ENCODE data around the gene SPTLC3.

Gene SPTLC3

DNA sequence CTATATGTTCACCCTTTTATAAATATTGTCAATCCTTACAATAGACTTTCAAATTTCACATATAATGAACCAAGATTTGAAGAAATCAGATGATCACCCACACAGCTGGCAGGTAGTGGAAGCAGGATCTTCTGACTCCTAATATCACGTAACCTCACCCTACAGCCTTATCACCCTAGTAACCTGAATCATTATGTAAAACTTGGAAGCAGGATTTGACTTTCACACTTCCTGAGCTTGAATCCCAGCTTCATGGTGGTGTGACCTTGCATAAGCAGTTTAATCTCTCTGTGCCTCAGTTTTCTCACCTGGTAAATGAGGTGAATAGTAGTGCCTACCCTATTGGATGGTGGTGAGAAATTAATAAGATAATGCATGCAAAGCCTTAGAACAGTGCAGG, 16.4 kb downstream of the SPTLC3 start:
- TF ChIP-seq SIN3A (IDR thresholded peaks at IDR 0.05; ENCODE audit: borderline replicate concordance, insufficient read depth, low read length): no peak
- TF ChIP-seq, protein P1, sequence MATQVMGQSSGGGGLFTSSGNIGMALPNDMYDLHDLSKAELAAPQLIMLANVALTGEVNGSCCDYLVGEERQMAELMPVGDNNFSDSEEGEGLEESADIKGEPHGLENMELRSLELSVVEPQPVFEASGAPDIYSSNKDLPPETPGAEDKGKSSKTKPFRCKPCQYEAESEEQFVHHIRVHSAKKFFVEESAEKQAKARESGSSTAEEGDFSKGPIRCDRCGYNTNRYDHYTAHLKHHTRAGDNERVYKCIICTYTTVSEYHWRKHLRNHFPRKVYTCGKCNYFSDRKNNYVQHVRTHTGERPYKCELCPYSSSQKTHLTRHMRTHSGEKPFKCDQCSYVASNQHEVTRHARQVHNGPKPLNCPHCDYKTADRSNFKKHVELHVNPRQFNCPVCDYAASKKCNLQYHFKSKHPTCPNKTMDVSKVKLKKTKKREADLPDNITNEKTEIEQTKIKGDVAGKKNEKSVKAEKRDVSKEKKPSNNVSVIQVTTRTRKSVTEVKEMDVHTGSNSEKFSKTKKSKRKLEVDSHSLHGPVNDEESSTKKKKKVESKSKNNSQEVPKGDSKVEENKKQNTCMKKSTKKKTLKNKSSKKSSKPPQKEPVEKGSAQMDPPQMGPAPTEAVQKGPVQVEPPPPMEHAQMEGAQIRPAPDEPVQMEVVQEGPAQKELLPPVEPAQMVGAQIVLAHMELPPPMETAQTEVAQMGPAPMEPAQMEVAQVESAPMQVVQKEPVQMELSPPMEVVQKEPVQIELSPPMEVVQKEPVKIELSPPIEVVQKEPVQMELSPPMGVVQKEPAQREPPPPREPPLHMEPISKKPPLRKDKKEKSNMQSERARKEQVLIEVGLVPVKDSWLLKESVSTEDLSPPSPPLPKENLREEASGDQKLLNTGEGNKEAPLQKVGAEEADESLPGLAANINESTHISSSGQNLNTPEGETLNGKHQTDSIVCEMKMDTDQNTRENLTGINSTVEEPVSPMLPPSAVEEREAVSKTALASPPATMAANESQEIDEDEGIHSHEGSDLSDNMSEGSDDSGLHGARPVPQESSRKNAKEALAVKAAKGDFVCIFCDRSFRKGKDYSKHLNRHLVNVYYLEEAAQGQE (IDR thresholded peaks at IDR 0.05; ENCODE audit: insufficient read depth in 1 of 2, low read depth in 2 of 2, low read length in 2 of 2): no peak
- no peak for TF ChIP-seq FOXP2 (optimal IDR thresholded peaks at IDR 0.05; ENCODE audit: borderline replicate concordance, extremely low read depth, extremely low read length, insufficient read depth)
- TF ChIP-seq TAF1 (IDR thresholded peaks at IDR 0.05; ENCODE audit: borderline replicate concordance, insufficient read depth, low read length): no peak
- TF ChIP-seq POLR2AphosphoS5 (IDR thresholded peaks at IDR 0.05; ENCODE audit: low read depth, low read length): no peak

DNA sequence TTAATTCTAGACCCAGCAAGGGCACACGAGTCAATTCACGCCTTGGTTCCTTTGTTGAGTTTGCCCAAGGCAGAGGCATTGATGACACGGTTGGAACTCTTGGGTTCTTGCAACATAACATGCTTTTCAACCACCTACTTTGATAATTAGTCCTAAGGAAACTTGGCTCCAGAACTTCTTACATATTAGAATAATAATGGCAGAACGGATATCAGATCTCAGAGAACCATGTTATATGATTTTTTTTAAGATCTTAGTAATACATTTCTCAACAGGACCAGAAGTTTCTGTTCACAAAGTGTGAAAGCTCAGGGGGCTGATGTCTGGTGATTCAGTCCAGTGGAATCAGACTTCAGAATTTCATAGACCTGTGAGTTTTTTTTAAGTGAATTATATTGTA, 19.2 kb downstream of the SPTLC3 start:
- TF ChIP-seq TAF1 (IDR thresholded peaks at IDR 0.05; ENCODE audit: borderline replicate concordance, insufficient read depth, low read length): no peak
- TF ChIP-seq POLR2AphosphoS5 (IDR thresholded peaks at IDR 0.05; ENCODE audit: low read depth, low read length): no peak
- no peak for TF ChIP-seq SIN3A (IDR thresholded peaks at IDR 0.05; ENCODE audit: borderline replicate concordance, insufficient read depth, low read length)
- TF ChIP-seq, protein P1 (IDR thresholded peaks at IDR 0.05; ENCODE audit: insufficient read depth in 1 of 2, low read depth in 2 of 2, low read length in 2 of 2): no peak

DNA sequence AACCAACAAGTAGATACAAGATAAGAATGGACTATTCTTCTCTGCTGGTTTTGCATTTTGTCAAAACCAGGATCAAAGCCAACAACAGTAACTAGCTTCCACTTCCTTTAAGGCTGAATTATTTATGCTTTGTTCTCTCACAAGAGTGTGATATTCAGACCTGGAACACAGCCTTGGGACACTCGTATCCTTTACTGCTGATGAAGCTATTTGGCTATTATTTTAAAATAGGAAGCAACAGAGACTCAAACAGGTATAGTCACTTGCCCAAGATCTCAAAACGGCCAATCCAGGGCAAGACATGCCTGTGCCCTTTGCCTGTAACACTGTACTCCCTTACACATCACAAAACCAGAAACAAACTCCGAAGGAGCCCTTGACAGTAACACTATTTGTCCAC, 19.9 kb downstream of the SPTLC3 start:
- TF ChIP-seq SIN3A (IDR thresholded peaks at IDR 0.05; ENCODE audit: borderline replicate concordance, insufficient read depth, low read length) (no peak), FOXP2 (optimal IDR thresholded peaks at IDR 0.05; ENCODE audit: borderline replicate concordance, extremely low read depth, extremely low read length, insufficient read depth) (no peak), POLR2AphosphoS5 (IDR thresholded peaks at IDR 0.05; ENCODE audit: low read depth, low read length) (no peak), TAF1 (IDR thresholded peaks at IDR 0.05; ENCODE audit: borderline replicate concordance, insufficient read depth, low read length) (no peak)

DNA sequence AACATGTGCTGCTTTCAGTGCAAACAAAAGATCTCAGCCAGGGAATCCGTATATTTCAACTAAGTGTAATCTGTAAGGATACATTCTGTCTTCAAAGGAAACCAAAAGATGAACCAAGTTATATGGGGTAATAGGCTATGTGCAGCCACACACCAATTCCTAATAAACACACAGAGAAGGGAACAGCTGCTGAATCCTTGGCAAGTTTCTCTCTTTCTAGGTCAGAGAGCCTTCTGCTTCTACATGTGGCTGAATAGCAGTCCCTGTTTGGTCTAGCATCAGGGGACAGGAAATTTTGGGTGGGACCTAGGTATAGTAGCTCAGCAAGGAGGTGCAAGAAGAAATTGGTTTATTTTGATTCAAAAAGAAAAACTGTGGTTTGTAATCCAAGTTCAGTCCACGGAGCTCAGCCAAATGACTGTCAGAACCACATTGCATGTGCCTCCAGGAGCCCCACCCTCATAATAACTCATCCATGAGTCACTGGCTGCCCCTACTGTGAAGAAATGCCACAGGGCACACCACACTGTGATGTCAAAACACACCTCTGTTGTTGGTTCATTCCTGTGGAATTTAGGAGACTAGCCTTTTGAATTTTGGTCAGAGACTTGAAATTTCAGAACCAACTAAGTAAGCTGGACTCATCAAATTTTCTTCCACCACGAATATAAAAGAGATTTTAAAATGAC, 21.1 kb downstream of the SPTLC3 start:
- TF ChIP-seq POLR2AphosphoS5 (IDR thresholded peaks at IDR 0.05; ENCODE audit: low read depth, low read length) (no peak), TAF1 (IDR thresholded peaks at IDR 0.05; ENCODE audit: borderline replicate concordance, insufficient read depth, low read length) (no peak), SIN3A (IDR thresholded peaks at IDR 0.05; ENCODE audit: borderline replicate concordance, insufficient read depth, low read length) (no peak), FOXP2 (optimal IDR thresholded peaks at IDR 0.05; ENCODE audit: borderline replicate concordance, extremely low read depth, extremely low read length, insufficient read depth) (no peak)
- TF ChIP-seq, protein P1 (IDR thresholded peaks at IDR 0.05; ENCODE audit: insufficient read depth in 1 of 2, low read depth in 2 of 2, low read length in 2 of 2): no peak

DNA sequence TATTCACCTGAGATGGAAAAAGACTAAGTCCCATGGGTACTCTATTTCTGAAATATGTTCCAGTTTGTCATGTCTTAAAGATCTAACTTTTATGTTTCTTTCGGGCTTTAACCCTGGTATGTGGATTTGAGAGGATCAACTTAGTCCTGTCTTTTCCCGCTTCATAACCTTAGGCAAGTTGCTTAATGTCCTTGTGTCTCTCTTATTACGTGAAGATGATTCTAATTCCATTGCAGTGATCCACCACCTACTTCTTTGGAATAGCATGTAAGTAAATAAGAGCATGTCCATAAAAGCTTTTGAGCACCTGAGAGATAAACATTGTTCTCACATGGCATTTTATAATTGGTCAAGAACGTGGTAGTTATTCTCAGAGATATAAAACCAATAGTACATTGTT, 23.0 kb downstream of the SPTLC3 start:
- TF ChIP-seq SIN3A (IDR thresholded peaks at IDR 0.05; ENCODE audit: borderline replicate concordance, insufficient read depth, low read length) (no peak), POLR2AphosphoS5 (IDR thresholded peaks at IDR 0.05; ENCODE audit: low read depth, low read length) (no peak), TAF1 (IDR thresholded peaks at IDR 0.05; ENCODE audit: borderline replicate concordance, insufficient read depth, low read length) (no peak), FOXP2 (optimal IDR thresholded peaks at IDR 0.05; ENCODE audit: borderline replicate concordance, extremely low read depth, extremely low read length, insufficient read depth) (no peak)
- TF ChIP-seq, protein P1 (IDR thresholded peaks at IDR 0.05; ENCODE audit: insufficient read depth in 1 of 2, low read depth in 2 of 2, low read length in 2 of 2): no peak

All from PFSK-1 (cell line).